GM13977 (cell line): ENCODE data around the gene BRD2.

ENCODE experiments used
- DNase-seq: peaks from one replicate; pipeline ENCODE4 v3.0.0; 2012; ENCODE audit warnings: low spot score
- CTCF ChIP-seq: IDR thresholded peaks from 2 replicates; pipeline ENCODE4 v1.5.1; 2012; ENCODE audit warnings: mild to moderate bottlenecking, control low read depth; ENCODE audit not compliant: insufficient read depth; ENCODE audit errors: extremely low read depth, missing control alignments
- in situ Hi-C: fragments of 300-500 bp; cut with MboI; formaldehyde crosslinking; loops from one replicate; pipeline ENCODE4 v1.12.0; 2022; ENCODE audit warnings: low sequenced_read_pairs, low pct_unique_long_range_greater_than_20kb, mixed read lengths, inconsistent platforms; ENCODE audit not compliant: unreplicated experiment

The BRD2 gene

GRCh38 chr6:32950010-32950409, 18.4 kb upstream of the BRD2 start:
- no peak for TF ChIP-seq CTCF
- in situ Hi-C loops: no loop called here
- no peak for DNase-seq

- no peak for DNase-seq
- no peak for TF ChIP-seq CTCF
- in situ Hi-C loops: no loop called here
Measured at GRCh38 chr6:32950449-32950848, 17.9 kb upstream of the BRD2 start.

GRCh38 chr6:32952817-32953739, 15.3 kb upstream of the BRD2 start, which contains the start of gene HLA-DMA:
HLA-DMA (minus strand) TSS chr6:32953097; CDS start chr6:32953036, 61 bp downstream.
- in situ Hi-C loops: no loop called here
- peak; percentile 53 for TF ChIP-seq CTCF
- DNase-seq: peak; percentile 76

GRCh38 chr6:32953775-32954174, 14.6 kb upstream of the BRD2 start:
- TF ChIP-seq CTCF: no peak
- no peak for DNase-seq
- in situ Hi-C loops: no loop called here

GRCh38 chr6:32954267-32954666, 14.1 kb upstream of the BRD2 start:
- no peak for DNase-seq
- in situ Hi-C loops: no loop called here
- no peak for TF ChIP-seq CTCF

- no peak for DNase-seq
- peak; percentile 59 for TF ChIP-seq CTCF
- in situ Hi-C loops: no loop called here
Measured at GRCh38 chr6:32954986-32955802, 13.2 kb upstream of the BRD2 start.
